Neural cell (in vitro differentiated cells): ENCODE results near the gene PPAT. TPM values are rescaled to one million over a fixed set of nuclear protein-coding genes. Genes with fewer than 3 reads are reported as not detected.
A peak's percentile ranks its signal among the peaks of the same experiment; 100 is the strongest.

Experiments used
- H2AFZ ChIP-seq: fragments of 200-600, 300-800 bp; sonication (generic), shearing (Covaris generic); 2 replicates; pipeline ENCODE4 v1.6.0; 2014; ENCODE audit warnings: low read depth, mild to moderate bottlenecking, antibody characterized with exemption, low read length, moderate library complexity
- H3F3A ChIP-seq: fragments of 200-600 bp; shearing (Covaris generic); 2 replicates; pipeline ENCODE4 v1.6.1; 2016; ENCODE audit warnings: mild to moderate bottlenecking, moderate library complexity, mixed read lengths, antibody characterized with exemption, low read length; ENCODE audit not compliant: insufficient read depth, poor library complexity, severe bottlenecking
- H3K27ac ChIP-seq: fragments of 200-600, 300-800 bp; sonication (generic), shearing (Covaris generic); 2 replicates; pipeline ENCODE4 v1.5.1; 2014; ENCODE audit warnings: mild to moderate bottlenecking, low read length, moderate library complexity
- H3K27me3 ChIP-seq: fragments of 300-800, 200-600 bp; sonication (generic), shearing (Covaris generic); 2 replicates; pipeline ENCODE4 v1.6.0; 2014; ENCODE audit warnings: mild to moderate bottlenecking, low read depth, low read length, moderate library complexity; ENCODE audit not compliant: insufficient read depth
- H3K36me3 ChIP-seq: fragments of 300-800, 200-600 bp; sonication (generic), shearing (Covaris generic); 2 replicates; pipeline ENCODE4 v1.5.1; 2014; ENCODE audit warnings: mild to moderate bottlenecking, antibody characterized with exemption, low read length, moderate library complexity; ENCODE audit not compliant: insufficient read depth
- H3K4me2 ChIP-seq: fragments of 300-800, 200-600 bp; sonication (generic), shearing (Covaris generic); 2 replicates; pipeline ENCODE4 v1.6.0; 2014; ENCODE audit warnings: mild to moderate bottlenecking, low read length
- H3K4me3 ChIP-seq: fragments of 300-800, 200-600 bp; sonication (generic), shearing (Covaris generic); 2 replicates; pipeline ENCODE4 v1.5.1; 2014; ENCODE audit warnings: mild to moderate bottlenecking, low read length, moderate library complexity
- H3K79me2 ChIP-seq: fragments of 200-600 bp; shearing (Covaris generic); replicated peaks from 2 replicates; pipeline ENCODE4 v1.6.0; 2014; ENCODE audit warnings: mild to moderate bottlenecking, low read length, moderate library complexity; ENCODE audit not compliant: insufficient read depth
- H3K9ac ChIP-seq: fragments of 300-800, 200-600 bp; sonication (generic), shearing (Covaris generic); 2 replicates; pipeline ENCODE4 v1.6.1; 2016; ENCODE audit warnings: mild to moderate bottlenecking, low read length, mixed read lengths
- H3K9me2 ChIP-seq: fragments of 200-600 bp; shearing (Covaris generic); 2 replicates; pipeline ENCODE4 v1.6.1; 2016; ENCODE audit warnings: mild to moderate bottlenecking, low read length, mixed read lengths; ENCODE audit not compliant: insufficient read depth
- H3K9me3 ChIP-seq: fragments of 200-600, 300-800 bp; sonication (generic), shearing (Covaris generic); 2 replicates; pipeline ENCODE4 v1.6.1; 2016; ENCODE audit warnings: mild to moderate bottlenecking, mixed run types, low read length, moderate library complexity, mixed read lengths
- H4K20me1 ChIP-seq: fragments of 200-600 bp; shearing (Covaris generic); 2 replicates; pipeline ENCODE4 v1.6.1; 2016; ENCODE audit warnings: mild to moderate bottlenecking, mixed run types; ENCODE audit not compliant: insufficient read depth
- CTCF ChIP-seq: fragments of 450-650 bp; IDR thresholded peaks from 2 replicates; pipeline ENCODE4 v1.5.1; 2014; ENCODE audit warnings: antibody characterized with exemption, mild to moderate bottlenecking, moderate library complexity; ENCODE audit not compliant: poor library complexity, severe bottlenecking
- EP300 ChIP-seq: fragments of 450-650 bp; conservative IDR thresholded peaks from 2 replicates; pipeline ENCODE4 v1.6.1; 2014; ENCODE audit warnings: antibody characterized with exemption, mild to moderate bottlenecking, moderate library complexity; ENCODE audit not compliant: poor library complexity, severe bottlenecking
- EZH2 ChIP-seq: fragments of 200-600, 300-800 bp; shearing (Covaris generic), sonication (generic); IDR thresholded peaks from 2 replicates; pipeline ENCODE4 v1.6.1; 2014; ENCODE audit warnings: antibody characterized with exemption, low read length, borderline replicate concordance, mild to moderate bottlenecking; ENCODE audit not compliant: insufficient read depth, poor library complexity, severe bottlenecking
- MXI1 ChIP-seq: fragments of 450-650 bp; conservative IDR thresholded peaks from 2 replicates; pipeline ENCODE4 v1.6.1; 2014; ENCODE audit warnings: antibody characterized with exemption, mild to moderate bottlenecking; ENCODE audit not compliant: poor library complexity, severe bottlenecking
- POLR2AphosphoS5 ChIP-seq: IDR thresholded peaks from 2 replicates; pipeline ENCODE4 v1.6.1; 2012
- RAD21 ChIP-seq: fragments of 450-650 bp; conservative IDR thresholded peaks from 2 replicates; pipeline ENCODE4 v1.6.1; 2014; ENCODE audit warnings: antibody characterized with exemption, mild to moderate bottlenecking, moderate library complexity
- REST ChIP-seq: IDR thresholded peaks from 2 replicates; pipeline ENCODE4 v1.6.1; 2012; ENCODE audit warnings: borderline replicate concordance
- SMC3 ChIP-seq: fragments of 450-650 bp; conservative IDR thresholded peaks from 2 replicates; pipeline ENCODE4 v1.6.1; 2014; ENCODE audit warnings: antibody characterized with exemption, mild to moderate bottlenecking, moderate library complexity; ENCODE audit not compliant: poor library complexity
- TAF1 ChIP-seq: IDR thresholded peaks from 2 replicates; pipeline ENCODE4 v1.6.1; 2012; ENCODE audit warnings: low read depth
- polyA plus RNA-seq: library from polyadenylated mRNA; depleted of rRNA; stranded (reverse); fragments of >200 nt; gene quantifications from 2 replicates; pipeline ENCODE4 v1.2.3, GENCODE V29; 2014

PPAT gene
- polyA plus RNA-seq, 1 donor from 2014 or later, result 22.5 TPM

- Histone ChIP-seq H3K27ac (no peak overlapping the region), H3K9me3 (no peaks in the 10 kb centered on the region), H3K9ac (no peak overlapping the region), H4K20me1 (no peaks in the 10 kb centered on the region), H3K4me2 (no peak overlapping the region), H3K4me3 (no peak overlapping the region), H3F3A (no peaks in the 10 kb centered on the region), H3K9me2 (no peaks in the 10 kb centered on the region), H3K27me3 (no peaks in the 10 kb centered on the region), H2AFZ (no peak overlapping the region), H3K36me3 (no peaks in the 10 kb centered on the region), H3K79me2 (peaks cover 21% of the 10 kb centered on the region)
- no peak for TF ChIP-seq CTCF
- no peak for TF ChIP-seq REST
- TF ChIP-seq POLR2AphosphoS5, result no peak
- TF ChIP-seq MXI1, result no peak
Observed at GRCh38 chr4:56414135-56414670, 21.2 kb downstream of the PPAT start.

- TF ChIP-seq RAD21 (peak; percentile 18), MXI1 (peak; percentile 73), EZH2 (no peak), EP300 (peak; percentile 65), REST (peak; percentile 50), CTCF (no peak), POLR2AphosphoS5 (peak; percentile 82), SMC3 (no peak), TAF1 (peak; percentile 29)
- Histone ChIP-seq H3K4me2 (peak overlapping the region; percentile 88), H3K9me2 (no peaks in the 10 kb centered on the region), H3K36me3 (no peaks in the 10 kb centered on the region), H3K27ac (peak overlapping the region; percentile 87), H3K27me3 (no peaks in the 10 kb centered on the region), H3K79me2 (peaks cover 27% of the 10 kb centered on the region), H3K9me3 (no peaks in the 10 kb centered on the region), H3K9ac (peak overlapping the region; percentile 66), H3F3A (no peaks in the 10 kb centered on the region), H2AFZ (peak overlapping the region; percentile 65), H4K20me1 (no peaks in the 10 kb centered on the region), H3K4me3 (peak overlapping the region; percentile 66)
Observed at GRCh38 chr4:56410247-56411062, 25.0 kb downstream of the PPAT start.
